ENCODE measurements around the gene SPATA17. TPM values are rescaled to one million over a fixed set of nuclear protein-coding genes. Genes with fewer than 3 reads are reported as not detected.
"Not testable (repeated sequence)": the region's sequence is repeated elsewhere in the genome, so short reads cannot be mapped to it uniquely, and the experiment has no call there.

The SPATA17 gene
- total RNA-seq, 4 donors from 2014 or later, result 0.08 to 1.3 (median 0.10) TPM; not detected in 1

DNA sequence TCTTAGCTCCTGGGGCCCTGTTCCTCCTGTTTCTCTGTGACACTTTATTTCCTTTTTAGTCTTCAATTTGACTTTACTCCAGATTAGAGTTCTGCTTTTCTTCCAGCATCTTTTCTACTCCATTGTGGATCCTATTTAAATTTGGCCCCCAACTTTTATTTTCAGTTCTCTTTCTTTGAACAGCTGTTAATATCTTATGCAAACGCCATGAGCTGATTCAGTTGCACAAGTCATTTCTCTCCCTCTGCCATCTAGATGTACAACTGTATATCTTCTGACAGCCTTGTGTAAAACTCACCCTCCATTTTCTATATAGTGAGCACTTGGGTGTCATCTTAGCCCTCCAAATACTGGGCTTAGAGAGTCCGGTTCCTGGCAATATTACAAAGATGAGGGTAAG is 42.2 kb downstream of the SPATA17 start:
- WGBS, result 73% methylated on average over 2 of the region's 2 CpGs
- DNase-seq (ENCODE audit: low spot score in 2 of 2), result no peak
- no peak overlapping the region for H3K27ac ChIP-seq
- no peaks in the 10 kb centered on the region for H3K9me3 ChIP-seq
- no peaks in the 10 kb centered on the region for H3K36me3 ChIP-seq
- no peak for TF ChIP-seq POLR2A (IDR thresholded peaks at IDR 0.05)
- TF ChIP-seq, protein P1, sequence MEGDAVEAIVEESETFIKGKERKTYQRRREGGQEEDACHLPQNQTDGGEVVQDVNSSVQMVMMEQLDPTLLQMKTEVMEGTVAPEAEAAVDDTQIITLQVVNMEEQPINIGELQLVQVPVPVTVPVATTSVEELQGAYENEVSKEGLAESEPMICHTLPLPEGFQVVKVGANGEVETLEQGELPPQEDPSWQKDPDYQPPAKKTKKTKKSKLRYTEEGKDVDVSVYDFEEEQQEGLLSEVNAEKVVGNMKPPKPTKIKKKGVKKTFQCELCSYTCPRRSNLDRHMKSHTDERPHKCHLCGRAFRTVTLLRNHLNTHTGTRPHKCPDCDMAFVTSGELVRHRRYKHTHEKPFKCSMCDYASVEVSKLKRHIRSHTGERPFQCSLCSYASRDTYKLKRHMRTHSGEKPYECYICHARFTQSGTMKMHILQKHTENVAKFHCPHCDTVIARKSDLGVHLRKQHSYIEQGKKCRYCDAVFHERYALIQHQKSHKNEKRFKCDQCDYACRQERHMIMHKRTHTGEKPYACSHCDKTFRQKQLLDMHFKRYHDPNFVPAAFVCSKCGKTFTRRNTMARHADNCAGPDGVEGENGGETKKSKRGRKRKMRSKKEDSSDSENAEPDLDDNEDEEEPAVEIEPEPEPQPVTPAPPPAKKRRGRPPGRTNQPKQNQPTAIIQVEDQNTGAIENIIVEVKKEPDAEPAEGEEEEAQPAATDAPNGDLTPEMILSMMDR (IDR thresholded peaks at IDR 0.05), result no peak
- no peak overlapping the region for H3K4me3 ChIP-seq
- H3K27me3 ChIP-seq, result no peaks in the 10 kb centered on the region
- H3K4me1 ChIP-seq, result no peaks in the 10 kb centered on the region

DNA sequence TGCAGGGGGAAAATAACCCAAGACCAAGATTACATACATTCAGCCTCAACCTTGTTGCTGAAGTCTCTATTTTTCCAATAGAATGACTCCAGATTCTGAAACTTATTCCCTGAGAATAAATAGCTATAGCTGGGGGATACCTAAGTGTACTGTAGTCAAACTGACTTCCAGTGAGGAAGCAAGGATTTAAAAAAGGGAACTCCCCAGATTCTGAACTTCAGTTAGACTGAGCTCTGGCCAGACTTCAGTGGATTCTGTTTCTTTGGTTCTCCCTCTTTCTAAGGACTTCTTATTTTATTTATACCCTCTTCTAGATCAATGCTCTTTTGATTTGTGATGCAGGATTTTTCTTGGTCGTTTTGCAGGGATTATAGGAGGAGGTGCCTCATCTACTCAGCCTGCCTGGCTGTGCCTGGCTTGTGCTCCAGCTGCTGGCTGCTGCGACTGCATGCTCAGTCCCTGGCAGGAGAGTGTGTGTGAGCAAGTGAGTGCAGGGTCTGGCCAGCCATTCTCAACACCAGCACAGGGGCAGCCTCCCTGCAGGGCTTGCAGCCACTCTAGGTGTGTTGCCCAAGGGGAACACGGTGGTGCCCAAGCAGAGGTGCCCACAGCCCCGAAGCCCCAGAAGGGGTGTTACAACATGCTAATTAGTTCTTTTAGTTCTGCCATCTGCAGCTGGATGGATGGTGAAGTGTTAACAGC is 43.0 kb downstream of the SPATA17 start:
- WGBS, result 33% methylated on average over 2 of the region's 4 CpGs
- TF ChIP-seq, protein P1 (IDR thresholded peaks at IDR 0.05), result no peak
- no peak for TF ChIP-seq POLR2A (IDR thresholded peaks at IDR 0.05)
- no peak for TF ChIP-seq EP300 (IDR thresholded peaks at IDR 0.05)
- no peak for TF ChIP-seq POLR2AphosphoS5 (IDR thresholded peaks at IDR 0.05)

DNA sequence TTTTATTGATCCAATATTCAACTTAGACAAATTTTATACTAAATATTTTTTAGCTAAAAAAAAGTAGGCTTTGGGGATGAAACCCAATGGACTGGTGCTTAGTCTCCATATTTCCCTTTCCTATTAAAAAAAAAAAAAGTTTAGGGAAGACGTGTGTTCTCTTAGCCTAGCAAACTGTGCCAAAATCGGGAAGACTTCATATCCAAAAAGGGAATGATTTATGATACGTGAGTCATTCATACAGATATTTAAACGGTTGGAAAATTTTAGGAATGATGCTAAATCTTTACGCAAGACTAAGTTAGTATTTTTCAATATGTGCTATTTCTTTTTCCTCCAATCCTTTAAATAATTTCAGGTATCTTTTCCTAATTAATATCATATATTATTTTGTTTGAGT is 50.7 kb downstream of the SPATA17 start:
- WGBS, result 61% methylated on average over 5 of the region's 5 CpGs

More for the DNA sequence above, 43.0 kb downstream of the SPATA17 start:
- DNase-seq (ENCODE audit: low spot score in 2 of 2), result no peak
- no peak overlapping the region for H3K4me3 ChIP-seq
- no peaks in the 10 kb centered on the region for H3K4me1 ChIP-seq
- H3K36me3 ChIP-seq, result no peaks in the 10 kb centered on the region
- no peak overlapping the region for H3K27ac ChIP-seq
- H3K27me3 ChIP-seq, result no peaks in the 10 kb centered on the region
- no peaks in the 10 kb centered on the region for H3K9me3 ChIP-seq

DNA sequence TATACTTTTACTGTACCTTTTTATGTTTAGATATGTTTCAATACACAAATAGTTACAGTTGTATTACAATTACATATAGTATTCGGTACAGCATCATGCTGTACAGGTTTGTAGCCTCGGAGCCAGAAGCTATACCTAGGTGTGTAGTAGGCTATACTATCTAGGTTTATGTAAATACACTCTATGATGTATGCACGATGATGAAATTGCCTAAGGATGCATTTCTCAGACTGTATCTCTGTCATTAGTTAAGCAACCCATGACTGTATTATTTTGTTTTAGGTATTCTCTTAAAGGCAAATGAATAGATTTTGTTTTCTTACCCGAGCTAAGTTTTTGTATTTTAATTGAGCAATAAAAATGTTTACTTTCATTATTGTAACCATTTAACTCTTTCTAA is 56.4 kb downstream of the SPATA17 start:
- no peaks in the 10 kb centered on the region for H3K27me3 ChIP-seq
- WGBS, result 60% methylated on average over 4 of the region's 4 CpGs
- TF ChIP-seq POLR2AphosphoS5 (IDR thresholded peaks at IDR 0.05), result no peak
- H3K4me3 ChIP-seq, result no peak overlapping the region
- no peaks in the 10 kb centered on the region for H3K9me3 ChIP-seq
- H3K27ac ChIP-seq, result no peak overlapping the region
- H3K36me3 ChIP-seq, result no peaks in the 10 kb centered on the region
- DNase-seq (ENCODE audit: low spot score in 2 of 2), result no peak
- H3K4me1 ChIP-seq, result no peaks in the 10 kb centered on the region

More for the DNA sequence above, 50.7 kb downstream of the SPATA17 start:
- no peak overlapping the region for H3K27ac ChIP-seq
- no peak overlapping the region for H3K4me3 ChIP-seq
- H3K27me3 ChIP-seq, result no peaks in the 10 kb centered on the region
- no peaks in the 10 kb centered on the region for H3K9me3 ChIP-seq
- H3K36me3 ChIP-seq, result no peaks in the 10 kb centered on the region
- no peaks in the 10 kb centered on the region for H3K4me1 ChIP-seq
- TF ChIP-seq EP300 (IDR thresholded peaks at IDR 0.05), result no peak
- TF ChIP-seq POLR2A (IDR thresholded peaks at IDR 0.05), result no peak
- no peak for DNase-seq (ENCODE audit: low spot score in 2 of 2)

DNA sequence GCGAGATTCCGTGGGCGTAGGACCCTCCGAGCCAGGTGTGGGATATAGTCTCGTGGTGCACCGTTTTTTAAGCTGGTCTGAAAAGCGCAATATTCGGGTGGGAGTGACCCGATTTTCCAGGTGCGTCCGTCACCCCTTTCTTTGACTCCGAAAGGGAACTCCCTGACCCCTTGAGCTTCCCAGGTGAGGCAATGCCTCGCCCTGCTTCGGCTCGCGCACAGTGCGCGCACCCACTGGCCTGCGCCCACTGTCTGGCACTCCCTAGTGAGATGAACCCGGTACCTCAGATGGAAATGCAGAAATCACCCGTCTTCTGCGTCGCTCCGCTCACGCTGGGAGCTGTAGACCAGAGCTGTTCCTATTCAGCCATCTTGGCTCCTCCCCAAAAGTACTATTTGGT is 65.0 kb downstream of the SPATA17 start:
- H3K27ac ChIP-seq; H3K4me1 ChIP-seq; H3K4me3 ChIP-seq; H3K36me3 ChIP-seq; H3K9me3 ChIP-seq; H3K27me3 ChIP-seq; DNase-seq (ENCODE audit: low spot score in 2 of 2): not testable (repeated sequence)
- WGBS, result 92% methylated on average over 25 of the region's 25 CpGs

DNA sequence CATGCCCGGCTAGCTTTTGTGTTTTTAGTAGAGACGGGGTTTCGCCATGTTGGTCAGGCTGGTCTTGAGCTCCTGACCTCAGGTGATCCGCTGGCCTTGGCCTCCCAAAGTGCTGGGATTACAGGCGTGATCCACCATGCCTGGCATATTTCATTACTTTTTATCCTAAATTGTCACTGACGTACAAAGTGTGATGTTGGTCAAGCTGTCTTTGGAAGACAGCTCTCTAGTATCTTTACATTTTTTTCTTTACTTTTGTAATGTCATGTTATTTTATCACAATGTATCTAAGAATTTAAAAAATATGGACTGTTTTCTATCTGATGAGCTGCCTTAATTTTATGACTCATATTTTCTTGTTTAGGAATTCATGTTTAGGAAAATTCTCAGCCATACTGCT is 72.2 kb downstream of the SPATA17 start:
- Histone ChIP-seq H3K4me3 (no peak overlapping the region), H3K36me3 (no peaks in the 10 kb centered on the region), H3K27me3 (no peaks in the 10 kb centered on the region), H3K9me3 (no peaks in the 10 kb centered on the region), H3K27ac (no peak overlapping the region), H3K4me1 (no peaks in the 10 kb centered on the region)
- WGBS, result 97% methylated on average over 6 of the region's 6 CpGs
- no peak for DNase-seq (ENCODE audit: low spot score in 2 of 2)
- TF ChIP-seq POLR2AphosphoS5 (IDR thresholded peaks at IDR 0.05), result no peak
- TF ChIP-seq, protein P1 (IDR thresholded peaks at IDR 0.05), result no peak
- no peak for TF ChIP-seq POLR2A (IDR thresholded peaks at IDR 0.05)
- TF ChIP-seq EP300 (IDR thresholded peaks at IDR 0.05), result no peak
